Spleen (tissue), 7 donors: ENCODE data around the gene LDLRAD1.

Experiments used
- POLR2A ChIP-seq, 3 donors: fragments of 450-650 bp; IDR thresholded peaks; one replicate each; pipeline ENCODE4 v1.5.1; 2017; ENCODE audit warnings: antibody characterized with exemption in 3 of 3, mild to moderate bottlenecking in 1 of 3
- POLR2AphosphoS5 ChIP-seq, 3 donors: sonication (generic); formaldehyde crosslinking; IDR thresholded peaks; one replicate each; pipeline ENCODE4 v1.5.1; 2017; ENCODE audit warnings: antibody characterized with exemption in 3 of 3
- TF ChIP-seq, protein P1 (sequence below), 11 experiments: fragments of 200-600 bp in 7 of 11; fragments of 450-650 bp in 4 of 11; sonication (generic) in 4 of 11; IDR thresholded peaks in 8 of 11; conservative IDR thresholded peaks in 3 of 11; 1 replicate in 7 of 11; 2 replicates in 4 of 11; pipeline versions ENCODE4 v1.4.0 to v1.8.0; 2016 to 2021; ENCODE audit warnings: antibody characterized with exemption in 11 of 11, inconsistent platforms in 4 of 11, mild to moderate bottlenecking in 1 of 11
- donor health status: DM: no; HTN: no; CAD: no; lungs with moderate emphysema.
- donor health status: DM: no; HTN: no; CAD: no.
- donor health status: DM: no; HTN: no; CAD: no.

DNA sequence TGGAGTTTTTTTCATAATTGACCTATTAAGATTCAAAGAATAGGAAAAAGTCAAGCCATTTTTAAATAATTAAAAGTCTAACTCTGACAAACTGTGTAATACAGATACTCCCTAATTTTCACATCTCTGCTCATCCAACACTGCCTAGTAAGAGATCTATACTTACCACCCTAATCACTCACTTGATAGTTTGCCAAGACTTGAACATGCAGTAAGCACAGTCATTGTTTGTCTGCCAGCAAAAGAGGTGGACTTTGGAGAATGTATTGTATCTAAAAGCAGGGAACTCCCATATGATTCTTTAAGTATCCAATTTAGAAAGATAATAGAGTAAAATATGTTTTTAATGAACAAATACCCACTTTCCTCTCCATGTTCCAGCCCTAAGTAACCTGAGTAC, 19.5 kb upstream of the LDLRAD1 start:
- TF ChIP-seq, protein P1, sequence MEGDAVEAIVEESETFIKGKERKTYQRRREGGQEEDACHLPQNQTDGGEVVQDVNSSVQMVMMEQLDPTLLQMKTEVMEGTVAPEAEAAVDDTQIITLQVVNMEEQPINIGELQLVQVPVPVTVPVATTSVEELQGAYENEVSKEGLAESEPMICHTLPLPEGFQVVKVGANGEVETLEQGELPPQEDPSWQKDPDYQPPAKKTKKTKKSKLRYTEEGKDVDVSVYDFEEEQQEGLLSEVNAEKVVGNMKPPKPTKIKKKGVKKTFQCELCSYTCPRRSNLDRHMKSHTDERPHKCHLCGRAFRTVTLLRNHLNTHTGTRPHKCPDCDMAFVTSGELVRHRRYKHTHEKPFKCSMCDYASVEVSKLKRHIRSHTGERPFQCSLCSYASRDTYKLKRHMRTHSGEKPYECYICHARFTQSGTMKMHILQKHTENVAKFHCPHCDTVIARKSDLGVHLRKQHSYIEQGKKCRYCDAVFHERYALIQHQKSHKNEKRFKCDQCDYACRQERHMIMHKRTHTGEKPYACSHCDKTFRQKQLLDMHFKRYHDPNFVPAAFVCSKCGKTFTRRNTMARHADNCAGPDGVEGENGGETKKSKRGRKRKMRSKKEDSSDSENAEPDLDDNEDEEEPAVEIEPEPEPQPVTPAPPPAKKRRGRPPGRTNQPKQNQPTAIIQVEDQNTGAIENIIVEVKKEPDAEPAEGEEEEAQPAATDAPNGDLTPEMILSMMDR (IDR thresholded peaks at IDR 0.05 in 8 of 11, conservative IDR thresholded peaks at IDR 0.05 in 3 of 11): no peak
- TF ChIP-seq POLR2A (IDR thresholded peaks at IDR 0.05) (no peak), POLR2AphosphoS5 (IDR thresholded peaks at IDR 0.05) (no peak)
